GM12875 (cell line): ENCODE data around the gene LGR4.
A peak's percentile ranks its signal among the peaks of the same experiment; 100 is the strongest.

Source experiments
- H3K4me3 ChIP-seq: one replicate; pipeline ENCODE4 v1.5.1; 2011; ENCODE audit warnings: low read depth, low read length, control low read depth
- CTCF ChIP-seq: IDR thresholded peaks from 2 replicates; pipeline ENCODE4 v1.5.1; 2011; ENCODE audit warnings: low read depth, mild to moderate bottlenecking, control low read depth, inconsistent platforms, low read length, moderate library complexity, borderline replicate concordance; ENCODE audit not compliant: insufficient read depth

Gene LGR4

GRCh38 chr11:27370374-27370773 is 102.2 kb downstream of the LGR4 start:
- no peak overlapping the region for H3K4me3 ChIP-seq
- no peak for TF ChIP-seq CTCF

- H3K4me3 ChIP-seq = no peak overlapping the region
- no peak for TF ChIP-seq CTCF
These were observed 104.7 kb downstream of the LGR4 start for GRCh38 chr11:27367881-27368280.

GRCh38 chr11:27363576-27364117 is 108.9 kb downstream of the LGR4 start:
- peak overlapping the region; percentile 71 for H3K4me3 ChIP-seq
- TF ChIP-seq CTCF = no peak

- peak within 1 kb of the TSS; percentile 71 for H3K4me3 ChIP-seq
- TF ChIP-seq CTCF = no peak
These were observed 109.6 kb downstream of the LGR4 start, which contains the start of gene CCDC34 for GRCh38 chr11:27362749-27363575. CCDC34 (minus strand) TSS chr11:27363215; CDS start chr11:27363194, 21 bp downstream.

GRCh38 chr11:27361649-27362431 is 110.8 kb downstream of the LGR4 start:
- TF ChIP-seq CTCF = no peak
- no peak overlapping the region for H3K4me3 ChIP-seq

- TF ChIP-seq CTCF = no peak
- no peak overlapping the region for H3K4me3 ChIP-seq
These were observed 114.3 kb downstream of the LGR4 start for GRCh38 chr11:27358296-27358695.

GRCh38 chr11:27357250-27357649 is 115.3 kb downstream of the LGR4 start:
- no peak for TF ChIP-seq CTCF
- no peak overlapping the region for H3K4me3 ChIP-seq
